Measurements from ENCODE around the gene ALCAM.

DNA sequence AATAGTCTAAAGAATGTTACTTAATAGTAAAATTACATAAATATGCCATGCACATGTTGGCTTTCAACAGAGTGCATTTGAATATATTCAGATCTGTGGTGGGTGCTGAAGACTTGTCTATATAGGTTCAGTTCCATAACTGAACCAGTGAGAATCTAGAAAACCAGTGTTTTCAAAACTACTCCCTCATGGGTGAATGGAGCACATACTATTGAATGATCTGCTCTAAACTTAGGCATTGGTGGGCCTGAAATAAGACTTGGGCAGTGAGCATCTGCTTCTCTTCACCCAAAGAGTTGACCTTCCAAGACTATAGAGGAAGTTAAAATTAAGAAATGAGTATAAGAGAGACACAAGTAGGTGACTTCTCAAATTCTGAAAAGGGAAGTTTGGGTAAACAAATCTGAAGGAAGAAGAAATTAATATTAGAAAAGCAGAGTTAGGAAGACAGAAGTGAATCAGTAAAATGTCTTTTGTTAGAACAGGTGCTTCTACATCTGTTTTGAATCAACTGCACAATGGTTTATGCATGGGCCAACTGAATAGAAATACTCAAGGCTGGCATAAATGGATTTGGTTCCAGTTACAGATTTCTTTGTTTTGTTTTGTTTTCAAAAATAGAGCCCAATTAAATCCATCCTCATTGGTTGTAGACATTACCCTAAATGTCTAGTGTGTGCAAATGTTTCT, 19.3 kb downstream of the ALCAM start:
- no peak for TF ChIP-seq CTCF (IDR thresholded peaks at IDR 0.05)
- TF ChIP-seq POLR2A (IDR thresholded peaks at IDR 0.05), result no peak
